A673 (cell line): ENCODE measurements around the gene PDE4A.

Experiments used
- CTCF ChIP-seq: fragments of 300-800, 200-600 bp; sonication (generic); conservative IDR thresholded peaks from 2 replicates; pipeline ENCODE4 v1.5.1; 2017; ENCODE audit warnings: low read depth, mild to moderate bottlenecking, antibody characterized with exemption, low read length, moderate library complexity, mixed read lengths
- EZH2 ChIP-seq: fragments of 200-600 bp; sonication (generic); IDR thresholded peaks from 2 replicates; pipeline ENCODE4 v1.6.1; 2017; ENCODE audit warnings: borderline replicate concordance, low read depth, mild to moderate bottlenecking, mixed read lengths, antibody characterized with exemption, low read length; ENCODE audit not compliant: poor library complexity, severe bottlenecking

DNA sequence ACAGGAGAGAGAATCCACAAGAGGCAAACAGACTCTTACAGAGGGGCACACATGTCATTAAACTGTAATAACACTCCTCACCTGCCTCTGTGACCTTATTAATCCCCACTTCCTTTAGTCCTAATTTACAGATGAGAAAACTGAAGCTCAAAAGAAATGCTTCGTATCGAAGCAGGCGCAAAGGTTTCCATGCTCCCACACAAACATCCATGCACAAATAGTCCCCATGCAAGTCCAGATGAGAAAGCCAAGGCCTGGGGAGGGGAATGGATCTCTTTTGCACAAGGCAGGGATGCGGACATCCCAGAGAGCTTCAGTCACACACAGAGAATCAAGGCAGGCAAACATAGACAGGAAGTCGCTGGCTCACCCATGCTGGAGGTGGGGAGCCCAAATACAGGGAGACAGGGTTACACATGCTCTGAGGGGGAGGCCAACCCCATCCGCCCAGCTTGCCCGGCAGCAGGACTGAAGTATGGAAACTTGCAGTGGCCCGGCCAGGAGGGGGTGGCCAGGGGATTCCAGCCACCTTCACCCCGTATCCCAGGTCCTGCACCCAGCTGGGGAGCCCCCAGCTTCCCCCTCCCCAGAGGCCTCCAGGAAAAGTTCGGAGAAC, 96.4 kb downstream of the PDE4A start:
- TF ChIP-seq CTCF: no peak
- no peak for TF ChIP-seq EZH2
